H1 (cell line): ENCODE measurements around the gene WNK2. TPM values are rescaled to one million over a fixed set of nuclear protein-coding genes. Genes with fewer than 3 reads are reported as not detected.
A peak's percentile ranks its signal among the peaks of the same experiment; 100 is the strongest.

Experiments used
- CTCF ChIA-PET: fragments of 300-600 bp; sonication (Branson Sonifier 250); formaldehyde crosslinking; loops from one replicate; lab custom pipeline; 2021; ENCODE audit not compliant: partially characterized antibody; lab: Charles Lee
- POLR2A ChIA-PET: fragments of 300-600 bp; sonication (Branson Sonifier 250); formaldehyde crosslinking; loops from one replicate; lab custom pipeline; 2021; ENCODE audit warnings: inconsistent platforms; ENCODE audit not compliant: partially characterized antibody; lab: Charles Lee
- DNase-seq, 2 experiments: peaks; one replicate each; pipeline versions ENCODE4 v3.0.0 to v3.0.0-alpha.2; 2010 to 2022; ENCODE audit warnings: low spot score in 2 of 2, low read depth in 1 of 2, mixed read lengths in 1 of 2
- FAIRE-seq: peaks from 2 replicates; lab custom pipeline; 2011; peaks lifted over from hg19 to GRCh38; lab: Jason Lieb, UNC
- H2AFZ ChIP-seq: 2 replicates; pipeline ENCODE4 v1.8.1; 2012; ENCODE audit warnings: low read length, inconsistent platforms
- H2AK5ac ChIP-seq: 2 replicates; pipeline ENCODE4 v1.6.1; 2013; ENCODE audit warnings: low read depth, low read length
- H2BK120ac ChIP-seq: replicated peaks from 2 replicates; pipeline ENCODE3; 2013; ENCODE audit warnings: low read depth, low read length, inconsistent platforms
- H2BK12ac ChIP-seq: 2 replicates; pipeline ENCODE4 v1.6.1; 2013; ENCODE audit warnings: low read depth, low read length
- H2BK15ac ChIP-seq: 2 replicates; pipeline ENCODE4 v1.6.1; 2013; ENCODE audit warnings: low read length
- H2BK20ac ChIP-seq: 2 replicates; pipeline ENCODE4 v1.6.1; 2013; ENCODE audit warnings: low read length
- H2BK5ac ChIP-seq: 2 replicates; pipeline ENCODE4 v1.6.1; 2013; ENCODE audit warnings: low read depth, low read length
- H3K14ac ChIP-seq: 2 replicates; pipeline ENCODE4 v1.6.1; 2013; ENCODE audit warnings: inconsistent platforms; ENCODE audit not compliant: insufficient read length
- H3K18ac ChIP-seq: 2 replicates; pipeline ENCODE4 v1.6.1; 2013; ENCODE audit warnings: low read length; ENCODE audit errors: extremely low read depth
- H3K23ac ChIP-seq: 2 replicates; pipeline ENCODE4 v1.6.1; 2013; ENCODE audit warnings: inconsistent platforms; ENCODE audit not compliant: insufficient read length
- H3K23me2 ChIP-seq: 2 replicates; pipeline ENCODE4 v1.6.1; 2013; ENCODE audit warnings: low read depth, low read length
- H3K27ac ChIP-seq: 2 replicates; pipeline ENCODE4 v1.6.1; 2011; ENCODE audit warnings: low read depth, low read length, inconsistent platforms
- H3K27me3 ChIP-seq, 4 experiments: replicated peaks in 1 of 4; 1 replicate in 1 of 4; 2 replicates in 3 of 4; pipeline versions ENCODE4 v1.6.1 to v1.8.1; 2011 to 2013; ENCODE audit warnings: low read length in 3 of 4, mild to moderate bottlenecking in 3 of 4, inconsistent platforms in 2 of 4, mixed read lengths in 2 of 4, moderate library complexity in 1 of 4; ENCODE audit not compliant: control insufficient read depth in 3 of 4, insufficient read depth in 3 of 4; ENCODE audit errors: extremely low read depth in 1 of 4
- H3K36me3 ChIP-seq, 4 experiments: 2 replicates each; pipeline versions ENCODE4 v1.6.1 to v1.8.1; 2011 to 2013; ENCODE audit warnings: mild to moderate bottlenecking in 4 of 4, low read length in 3 of 4, moderate library complexity in 2 of 4, control low read depth in 1 of 4, inconsistent platforms in 1 of 4; ENCODE audit not compliant: insufficient read depth in 4 of 4, control insufficient read depth in 2 of 4
- H3K4ac ChIP-seq: replicated peaks from 2 replicates; pipeline ENCODE3; 2013; ENCODE audit warnings: low read length, low read depth, mixed read lengths, inconsistent platforms; ENCODE audit not compliant: insufficient read length
- H3K4me1 ChIP-seq, 4 experiments: replicated peaks in 1 of 4; 1 replicate in 1 of 4; 2 replicates in 3 of 4; pipeline versions ENCODE4 v1.6.1 to v1.8.1; 2011 to 2013; ENCODE audit warnings: low read length in 3 of 4, inconsistent platforms in 2 of 4, mixed read lengths in 1 of 4; ENCODE audit not compliant: insufficient read depth in 4 of 4, control insufficient read depth in 3 of 4
- H3K4me2 ChIP-seq, 2 experiments: 2 replicates each; pipeline versions ENCODE4 v1.6.1 to v1.8.1; 2011 to 2013; ENCODE audit warnings: low read depth in 2 of 2, low read length in 2 of 2, control low read depth in 1 of 2, inconsistent platforms in 1 of 2, mild to moderate bottlenecking in 1 of 2; ENCODE audit not compliant: insufficient read depth in 1 of 2
- H3K4me3 ChIP-seq, 4 experiments: fragments of 200-600, 300-600 bp in 1 of 4; sonication (generic), shearing (Covaris generic), sonication (Bioruptor Twin) in 1 of 4; 2 replicates each; pipeline versions ENCODE4 v1.5.1 to v1.8.1; 2011 to 2016; ENCODE audit warnings: low read length in 4 of 4, low read depth in 3 of 4, control low read depth in 2 of 4, inconsistent platforms in 2 of 4, mild to moderate bottlenecking in 2 of 4, mixed read lengths in 1 of 4, moderate library complexity in 1 of 4; ENCODE audit not compliant: insufficient read depth in 2 of 4; ENCODE audit errors: extremely low read depth in 1 of 4
- H3K56ac ChIP-seq: replicated peaks from 2 replicates; pipeline ENCODE3; 2013; ENCODE audit warnings: low read depth, mild to moderate bottlenecking, mixed read lengths, low read length, inconsistent platforms; ENCODE audit not compliant: insufficient read length
- H3K79me1 ChIP-seq: 2 replicates; pipeline ENCODE4 v1.6.1; 2013; ENCODE audit warnings: low read depth, low read length, control low read depth
- H3K79me2 ChIP-seq, 2 experiments: 2 replicates each; pipeline versions ENCODE4 v1.6.1 to v1.8.1; 2012 to 2013; ENCODE audit warnings: low read length in 2 of 2, mild to moderate bottlenecking in 2 of 2, inconsistent platforms in 1 of 2; ENCODE audit not compliant: insufficient read depth in 2 of 2, control insufficient read depth in 1 of 2
- H3K9ac ChIP-seq, 4 experiments: replicated peaks in 1 of 4; 1 replicate in 1 of 4; 2 replicates in 3 of 4; pipeline versions ENCODE4 v1.6.1 to v1.8.1; 2011 to 2013; ENCODE audit warnings: low read depth in 3 of 4, low read length in 3 of 4, control low read depth in 2 of 4, mild to moderate bottlenecking in 2 of 4, moderate library complexity in 2 of 4, inconsistent platforms in 1 of 4; ENCODE audit errors: extremely low read depth in 1 of 4
- H3K9me3 ChIP-seq, 2 experiments: 2 replicates each; pipeline versions ENCODE4 v1.6.1 to v1.8.1; 2012 to 2013; ENCODE audit warnings: mild to moderate bottlenecking in 2 of 2, moderate library complexity in 2 of 2, control low read depth in 1 of 2, inconsistent platforms in 1 of 2, low read depth in 1 of 2, low read length in 1 of 2, mixed read lengths in 1 of 2; ENCODE audit not compliant: insufficient read depth in 2 of 2
- H4K20me1 ChIP-seq, 2 experiments: replicated peaks in 1 of 2; 2 replicates each; pipeline versions ENCODE3 to v1.8.1; 2011 to 2013; ENCODE audit warnings: inconsistent platforms in 2 of 2, low read length in 2 of 2, mild to moderate bottlenecking in 1 of 2; ENCODE audit not compliant: insufficient read depth in 2 of 2, control insufficient read depth in 1 of 2
- H4K5ac ChIP-seq: 2 replicates; pipeline ENCODE4 v1.6.1; 2013; ENCODE audit warnings: low read length, low read depth, mixed read lengths, inconsistent platforms; ENCODE audit not compliant: insufficient read length
- H4K8ac ChIP-seq: 2 replicates; pipeline ENCODE4 v1.8.0; 2013; ENCODE audit warnings: mild to moderate bottlenecking, moderate library complexity, low read length, inconsistent platforms; ENCODE audit not compliant: insufficient read depth; ENCODE audit errors: extremely low read depth
- H4K91ac ChIP-seq: replicated peaks from 2 replicates; pipeline ENCODE3; 2013; ENCODE audit warnings: low read length, mixed read lengths, inconsistent platforms; ENCODE audit not compliant: insufficient read length
- ASH2L ChIP-seq: fragments of 200-600, 300-600 bp; sonication (generic); IDR thresholded peaks from one replicate; pipeline ENCODE4 v1.7.1; 2017; ENCODE audit warnings: low read length
- CHD2 ChIP-seq: IDR thresholded peaks from 2 replicates; pipeline ENCODE4 v1.6.1; 2012; ENCODE audit warnings: low read length, improper control_type of control experiment
- E2F6 ChIP-seq: IDR thresholded peaks from 2 replicates; pipeline ENCODE4 v1.6.1; 2012; ENCODE audit warnings: inconsistent platforms
- GABPA ChIP-seq: IDR thresholded peaks from 2 replicates; pipeline ENCODE4 v1.6.1; 2011; ENCODE audit warnings: mild to moderate bottlenecking, low read length, moderate library complexity, borderline replicate concordance; ENCODE audit not compliant: insufficient read depth
- GTF2F1 ChIP-seq: IDR thresholded peaks from 2 replicates; pipeline ENCODE4 v1.6.1; 2012; ENCODE audit warnings: low read depth, low read length, improper control_type of control experiment, borderline replicate concordance
- PHF8 ChIP-seq: fragments of 200-600 bp; sonication (generic); conservative IDR thresholded peaks from 2 replicates; pipeline ENCODE4 v1.7.1; 2012; ENCODE audit warnings: low read depth, mild to moderate bottlenecking, inconsistent platforms, low read length, moderate library complexity
- POLR2AphosphoS5 ChIP-seq: IDR thresholded peaks from 2 replicates; pipeline ENCODE4 v1.6.1; 2011; ENCODE audit warnings: low read depth, low read length
- TBP ChIP-seq: IDR thresholded peaks from 2 replicates; pipeline ENCODE4 v1.6.1; 2011; ENCODE audit warnings: low read depth, low read length, improper control_type of control experiment
- USF2 ChIP-seq: IDR thresholded peaks from 2 replicates; pipeline ENCODE4 v1.6.1; 2011; ENCODE audit warnings: low read length, improper control_type of control experiment
- YY1 ChIP-seq: IDR thresholded peaks from 2 replicates; pipeline ENCODE4 v1.6.1; 2011; ENCODE audit warnings: low read depth, mild to moderate bottlenecking, low read length
- WGBS, 2 experiments: shearing (Covaris generic) in 1 of 2; methylation state at CpG; one replicate each; pipeline versions ENCODE4 v1.1.6 to v1.1.7; 2013 to 2015; ENCODE audit warnings: low lambda C conversion rate in 2 of 2, mixed read lengths in 2 of 2, inconsistent platforms in 1 of 2, low coverage in 1 of 2, missing lambda C conversion rate in 1 of 2; ENCODE audit not compliant: insufficient replicate concordance in 2 of 2, insufficient coverage in 1 of 2, insufficient read length in 1 of 2; ENCODE audit errors: extremely low coverage in 1 of 2, missing lambda C conversion rate in 1 of 2; 5-methylcytosine and 5-hydroxymethylcytosine counted together
- polyA plus RNA-seq, 7 experiments: library from polyadenylated mRNA; depleted of rRNA in 3 of 7; stranded (reverse) in 5 of 7; unstranded in 2 of 7; fragments of >200 nt in 5 of 7; fragments of 200-250 nt in 2 of 7; gene quantifications; 1 replicate in 5 of 7; 2 replicates in 1 of 7; 4 replicates in 1 of 7; pipeline versions ENCODE4 v1.2.1 to v1.2.3, GENCODE V29; 2011 to 2013; ENCODE audit warnings: missing spikeins in 2 of 7, mixed read lengths in 2 of 7
- total RNA-seq: library from RNA; stranded (reverse); fragmentation: NEBNext Ultra II Directional; extraction: Animal tissue kit (Norgen Biotek cat#: 25700); gene quantifications from 2 replicates; pipeline ENCODE4 v1.2.1, GENCODE V29; 2021

Gene WNK2
- total and polyA plus RNA-seq, 2 of the 8 experiments (the other 6 are each of a cell fraction or from before 2014, with no cell fraction given): 12.0 to 87.2 TPM

- no peak overlapping the region for H2AFZ ChIP-seq
- 90% methylated on average over 4 of the region's 4 CpGs; no CpG with 5 or more reads in 1 of the 2 experiments for WGBS, 2 experiments
- H2BK120ac ChIP-seq: no peak overlapping the region
- no peak overlapping the region for H4K8ac ChIP-seq
- no peak overlapping the region for H3K18ac ChIP-seq
- no peak overlapping the region for H3K4me3 ChIP-seq
- no peak overlapping the region for H3K23ac ChIP-seq
- H3K79me2 ChIP-seq: no peaks in the 10 kb centered on the region
- POLR2A ChIA-PET: no interaction called here
- peak overlapping the region; percentile 73 for H4K91ac ChIP-seq
- no peak overlapping the region for H3K4me2 ChIP-seq
- H2BK5ac ChIP-seq: no peak overlapping the region
- no peaks in the 10 kb centered on the region for H3K27me3 ChIP-seq
- H3K4me1 ChIP-seq: peaks cover 0 to 7% (median 0%) of the 10 kb centered on the region in 4 experiments; a peak in 3 of 7 replicates
- no peak for DNase-seq
- H2BK20ac ChIP-seq: no peak overlapping the region
- peaks cover 2 to 5% (median 4%) of the 10 kb centered on the region in 4 experiments; a peak in 5 of 8 replicates for H3K36me3 ChIP-seq
- no peaks in the 10 kb centered on the region; the same call in 1 of the 2 replicates for H3K79me1 ChIP-seq
- H3K14ac ChIP-seq: no peak overlapping the region
- CTCF ChIA-PET: interaction anchor here (0.6 to 1.9 kb wide), 5 partner anchors 11 to 423 kb away, joined by 3 to 8 read pairs (median 4); no protein-coding TSS in a partner anchor
- no peaks in the 10 kb centered on the region for H3K23me2 ChIP-seq
- no peaks in the 10 kb centered on the region for H3K9me3 ChIP-seq
- H3K27ac ChIP-seq: no peak overlapping the region
- no peak overlapping the region for H3K4ac ChIP-seq
- no peak for FAIRE-seq
- H3K56ac ChIP-seq: no peak overlapping the region
- H2BK12ac ChIP-seq: no peak overlapping the region
- no peak overlapping the region for H2AK5ac ChIP-seq
- no peak overlapping the region for H2BK15ac ChIP-seq
- H4K5ac ChIP-seq: no peak overlapping the region
- H4K20me1 ChIP-seq: peaks cover 2 to 12% of the 10 kb centered on the region in 2 experiments
- no peak overlapping the region for H3K9ac ChIP-seq
- TF ChIP-seq USF2 (no peak), CHD2 (no peak), E2F6 (no peak), POLR2AphosphoS5 (no peak), GTF2F1 (no peak), YY1 (no peak), GABPA (no peak), PHF8 (no peak), TBP (no peak), ASH2L (no peak)
Measured at GRCh38 chr9:93250185-93250584, 66.2 kb downstream of the WNK2 start.
